Measurements from ENCODE around the gene TOMM40. TPM values are rescaled to one million over a fixed set of nuclear protein-coding genes. Genes with fewer than 3 reads are reported as not detected.

Gene TOMM40
- total and polyA plus RNA-seq, 9 of the 15 experiments (the other 6 are each of a cell fraction or from before 2014, with no cell fraction given), result 0.89 to 290 (median 160) TPM

DNA sequence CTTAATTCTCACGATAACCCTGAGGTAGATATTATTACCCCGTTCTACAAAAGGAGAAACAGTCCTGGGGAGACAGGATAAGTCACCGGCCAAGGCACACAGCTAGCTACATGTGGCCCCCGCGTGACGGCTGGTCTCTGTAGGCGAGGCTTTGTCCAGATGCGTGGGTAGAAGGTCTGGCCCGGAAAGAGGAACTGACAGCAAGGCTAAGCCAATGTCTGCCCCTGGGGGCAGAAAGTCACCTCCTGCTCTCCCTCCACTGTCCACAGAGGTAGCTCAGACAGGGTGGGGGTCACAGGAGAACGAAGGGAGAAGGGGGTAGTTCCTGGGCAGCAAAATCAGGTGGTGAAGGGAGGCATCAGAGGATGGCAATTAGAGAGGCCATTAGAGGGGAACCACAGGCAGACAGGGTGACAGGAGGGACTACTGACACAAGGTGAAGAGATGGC, 52.8 kb downstream of the TOMM40 start (continued):
- TF ChIP-seq FOXA3 (CRISPR knock-in tag; conservative IDR thresholded peaks at IDR 0.05 in 1 of 2, IDR thresholded peaks at IDR 0.05 in 1 of 2) (peak in 1 of 2 experiments; percentile 80; a peak in 1 of 4 replicates), GTF2A2 (tag; IDR thresholded peaks at IDR 0.05) (no peak), SIN3B (IDR thresholded peaks at IDR 0.05; ENCODE audit: low read depth) (no peak), HEY1 (CRISPR knock-in tag; IDR thresholded peaks at IDR 0.05; ENCODE audit: borderline replicate concordance) (no peak), KLF16 (IDR thresholded peaks at IDR 0.05) (peak; percentile 49), ZNF197 (CRISPR knock-in tag; IDR thresholded peaks at IDR 0.05; ENCODE audit: low read depth) (peak; percentile 45; the same call in 1 of the 2 replicates), ZFP36 (IDR thresholded peaks at IDR 0.05; ENCODE audit: low read depth, low read length, partially characterized antibody) (no peak)
- TF ChIP-seq, protein P1, sequence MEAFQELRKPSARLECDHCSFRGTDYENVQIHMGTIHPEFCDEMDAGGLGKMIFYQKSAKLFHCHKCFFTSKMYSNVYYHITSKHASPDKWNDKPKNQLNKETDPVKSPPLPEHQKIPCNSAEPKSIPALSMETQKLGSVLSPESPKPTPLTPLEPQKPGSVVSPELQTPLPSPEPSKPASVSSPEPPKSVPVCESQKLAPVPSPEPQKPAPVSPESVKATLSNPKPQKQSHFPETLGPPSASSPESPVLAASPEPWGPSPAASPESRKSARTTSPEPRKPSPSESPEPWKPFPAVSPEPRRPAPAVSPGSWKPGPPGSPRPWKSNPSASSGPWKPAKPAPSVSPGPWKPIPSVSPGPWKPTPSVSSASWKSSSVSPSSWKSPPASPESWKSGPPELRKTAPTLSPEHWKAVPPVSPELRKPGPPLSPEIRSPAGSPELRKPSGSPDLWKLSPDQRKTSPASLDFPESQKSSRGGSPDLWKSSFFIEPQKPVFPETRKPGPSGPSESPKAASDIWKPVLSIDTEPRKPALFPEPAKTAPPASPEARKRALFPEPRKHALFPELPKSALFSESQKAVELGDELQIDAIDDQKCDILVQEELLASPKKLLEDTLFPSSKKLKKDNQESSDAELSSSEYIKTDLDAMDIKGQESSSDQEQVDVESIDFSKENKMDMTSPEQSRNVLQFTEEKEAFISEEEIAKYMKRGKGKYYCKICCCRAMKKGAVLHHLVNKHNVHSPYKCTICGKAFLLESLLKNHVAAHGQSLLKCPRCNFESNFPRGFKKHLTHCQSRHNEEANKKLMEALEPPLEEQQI (IDR thresholded peaks at IDR 0.05), result no peak
- TF ChIP-seq, protein P2, sequence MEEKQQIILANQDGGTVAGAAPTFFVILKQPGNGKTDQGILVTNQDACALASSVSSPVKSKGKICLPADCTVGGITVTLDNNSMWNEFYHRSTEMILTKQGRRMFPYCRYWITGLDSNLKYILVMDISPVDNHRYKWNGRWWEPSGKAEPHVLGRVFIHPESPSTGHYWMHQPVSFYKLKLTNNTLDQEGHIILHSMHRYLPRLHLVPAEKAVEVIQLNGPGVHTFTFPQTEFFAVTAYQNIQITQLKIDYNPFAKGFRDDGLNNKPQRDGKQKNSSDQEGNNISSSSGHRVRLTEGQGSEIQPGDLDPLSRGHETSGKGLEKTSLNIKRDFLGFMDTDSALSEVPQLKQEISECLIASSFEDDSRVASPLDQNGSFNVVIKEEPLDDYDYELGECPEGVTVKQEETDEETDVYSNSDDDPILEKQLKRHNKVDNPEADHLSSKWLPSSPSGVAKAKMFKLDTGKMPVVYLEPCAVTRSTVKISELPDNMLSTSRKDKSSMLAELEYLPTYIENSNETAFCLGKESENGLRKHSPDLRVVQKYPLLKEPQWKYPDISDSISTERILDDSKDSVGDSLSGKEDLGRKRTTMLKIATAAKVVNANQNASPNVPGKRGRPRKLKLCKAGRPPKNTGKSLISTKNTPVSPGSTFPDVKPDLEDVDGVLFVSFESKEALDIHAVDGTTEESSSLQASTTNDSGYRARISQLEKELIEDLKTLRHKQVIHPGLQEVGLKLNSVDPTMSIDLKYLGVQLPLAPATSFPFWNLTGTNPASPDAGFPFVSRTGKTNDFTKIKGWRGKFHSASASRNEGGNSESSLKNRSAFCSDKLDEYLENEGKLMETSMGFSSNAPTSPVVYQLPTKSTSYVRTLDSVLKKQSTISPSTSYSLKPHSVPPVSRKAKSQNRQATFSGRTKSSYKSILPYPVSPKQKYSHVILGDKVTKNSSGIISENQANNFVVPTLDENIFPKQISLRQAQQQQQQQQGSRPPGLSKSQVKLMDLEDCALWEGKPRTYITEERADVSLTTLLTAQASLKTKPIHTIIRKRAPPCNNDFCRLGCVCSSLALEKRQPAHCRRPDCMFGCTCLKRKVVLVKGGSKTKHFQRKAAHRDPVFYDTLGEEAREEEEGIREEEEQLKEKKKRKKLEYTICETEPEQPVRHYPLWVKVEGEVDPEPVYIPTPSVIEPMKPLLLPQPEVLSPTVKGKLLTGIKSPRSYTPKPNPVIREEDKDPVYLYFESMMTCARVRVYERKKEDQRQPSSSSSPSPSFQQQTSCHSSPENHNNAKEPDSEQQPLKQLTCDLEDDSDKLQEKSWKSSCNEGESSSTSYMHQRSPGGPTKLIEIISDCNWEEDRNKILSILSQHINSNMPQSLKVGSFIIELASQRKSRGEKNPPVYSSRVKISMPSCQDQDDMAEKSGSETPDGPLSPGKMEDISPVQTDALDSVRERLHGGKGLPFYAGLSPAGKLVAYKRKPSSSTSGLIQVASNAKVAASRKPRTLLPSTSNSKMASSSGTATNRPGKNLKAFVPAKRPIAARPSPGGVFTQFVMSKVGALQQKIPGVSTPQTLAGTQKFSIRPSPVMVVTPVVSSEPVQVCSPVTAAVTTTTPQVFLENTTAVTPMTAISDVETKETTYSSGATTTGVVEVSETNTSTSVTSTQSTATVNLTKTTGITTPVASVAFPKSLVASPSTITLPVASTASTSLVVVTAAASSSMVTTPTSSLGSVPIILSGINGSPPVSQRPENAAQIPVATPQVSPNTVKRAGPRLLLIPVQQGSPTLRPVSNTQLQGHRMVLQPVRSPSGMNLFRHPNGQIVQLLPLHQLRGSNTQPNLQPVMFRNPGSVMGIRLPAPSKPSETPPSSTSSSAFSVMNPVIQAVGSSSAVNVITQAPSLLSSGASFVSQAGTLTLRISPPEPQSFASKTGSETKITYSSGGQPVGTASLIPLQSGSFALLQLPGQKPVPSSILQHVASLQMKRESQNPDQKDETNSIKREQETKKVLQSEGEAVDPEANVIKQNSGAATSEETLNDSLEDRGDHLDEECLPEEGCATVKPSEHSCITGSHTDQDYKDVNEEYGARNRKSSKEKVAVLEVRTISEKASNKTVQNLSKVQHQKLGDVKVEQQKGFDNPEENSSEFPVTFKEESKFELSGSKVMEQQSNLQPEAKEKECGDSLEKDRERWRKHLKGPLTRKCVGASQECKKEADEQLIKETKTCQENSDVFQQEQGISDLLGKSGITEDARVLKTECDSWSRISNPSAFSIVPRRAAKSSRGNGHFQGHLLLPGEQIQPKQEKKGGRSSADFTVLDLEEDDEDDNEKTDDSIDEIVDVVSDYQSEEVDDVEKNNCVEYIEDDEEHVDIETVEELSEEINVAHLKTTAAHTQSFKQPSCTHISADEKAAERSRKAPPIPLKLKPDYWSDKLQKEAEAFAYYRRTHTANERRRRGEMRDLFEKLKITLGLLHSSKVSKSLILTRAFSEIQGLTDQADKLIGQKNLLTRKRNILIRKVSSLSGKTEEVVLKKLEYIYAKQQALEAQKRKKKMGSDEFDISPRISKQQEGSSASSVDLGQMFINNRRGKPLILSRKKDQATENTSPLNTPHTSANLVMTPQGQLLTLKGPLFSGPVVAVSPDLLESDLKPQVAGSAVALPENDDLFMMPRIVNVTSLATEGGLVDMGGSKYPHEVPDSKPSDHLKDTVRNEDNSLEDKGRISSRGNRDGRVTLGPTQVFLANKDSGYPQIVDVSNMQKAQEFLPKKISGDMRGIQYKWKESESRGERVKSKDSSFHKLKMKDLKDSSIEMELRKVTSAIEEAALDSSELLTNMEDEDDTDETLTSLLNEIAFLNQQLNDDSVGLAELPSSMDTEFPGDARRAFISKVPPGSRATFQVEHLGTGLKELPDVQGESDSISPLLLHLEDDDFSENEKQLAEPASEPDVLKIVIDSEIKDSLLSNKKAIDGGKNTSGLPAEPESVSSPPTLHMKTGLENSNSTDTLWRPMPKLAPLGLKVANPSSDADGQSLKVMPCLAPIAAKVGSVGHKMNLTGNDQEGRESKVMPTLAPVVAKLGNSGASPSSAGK (IDR thresholded peaks at IDR 0.05), result peak; percentile 98
- TF ChIP-seq, protein P3, sequence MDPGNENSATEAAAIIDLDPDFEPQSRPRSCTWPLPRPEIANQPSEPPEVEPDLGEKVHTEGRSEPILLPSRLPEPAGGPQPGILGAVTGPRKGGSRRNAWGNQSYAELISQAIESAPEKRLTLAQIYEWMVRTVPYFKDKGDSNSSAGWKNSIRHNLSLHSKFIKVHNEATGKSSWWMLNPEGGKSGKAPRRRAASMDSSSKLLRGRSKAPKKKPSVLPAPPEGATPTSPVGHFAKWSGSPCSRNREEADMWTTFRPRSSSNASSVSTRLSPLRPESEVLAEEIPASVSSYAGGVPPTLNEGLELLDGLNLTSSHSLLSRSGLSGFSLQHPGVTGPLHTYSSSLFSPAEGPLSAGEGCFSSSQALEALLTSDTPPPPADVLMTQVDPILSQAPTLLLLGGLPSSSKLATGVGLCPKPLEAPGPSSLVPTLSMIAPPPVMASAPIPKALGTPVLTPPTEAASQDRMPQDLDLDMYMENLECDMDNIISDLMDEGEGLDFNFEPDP (CRISPR knock-in tag; IDR thresholded peaks at IDR 0.05), result no peak

Data from K562 (cell line).